HUES6 (cell line): ENCODE data around the gene TAF12.
"Not testable (repeated sequence)": the region's sequence is repeated elsewhere in the genome, so short reads cannot be mapped to it uniquely, and the experiment has no call there.

Experiments used
- H3K27ac ChIP-seq: 2 replicates; pipeline ENCODE4 v1.7.0; 2013; ENCODE audit warnings: low read depth, mild to moderate bottlenecking, low read length, inconsistent platforms
- H3K27me3 ChIP-seq: 2 replicates; pipeline ENCODE4 v1.6.1; 2013; ENCODE audit warnings: low read length; ENCODE audit not compliant: control insufficient read depth, insufficient read depth
- H3K36me3 ChIP-seq: 2 replicates; pipeline ENCODE4 v1.6.1; 2013; ENCODE audit warnings: low read length; ENCODE audit not compliant: control insufficient read depth, insufficient read depth
- H3K4me1 ChIP-seq: 2 replicates; pipeline ENCODE4 v1.6.1; 2013; ENCODE audit warnings: low read length; ENCODE audit not compliant: control insufficient read depth, insufficient read depth
- H3K4me3 ChIP-seq: 2 replicates; pipeline ENCODE4 v1.5.1; 2013; ENCODE audit warnings: low read depth, low read length
- H3K9ac ChIP-seq: one replicate; pipeline ENCODE4 v1.6.1; 2013; ENCODE audit warnings: mild to moderate bottlenecking, low read length
- H3K9me3 ChIP-seq: 2 replicates; pipeline ENCODE4 v1.6.1; 2013; ENCODE audit warnings: low read depth, low read length; ENCODE audit not compliant: control insufficient read depth, insufficient read depth

Gene TAF12

GRCh38 chr1:28595412-28596191, 47.3 kb downstream of the TAF12 start:
- Histone ChIP-seq H3K36me3 (no peaks in the 10 kb centered on the region), H3K4me3 (no peak overlapping the region), H3K9ac (no peak overlapping the region), H3K4me1 (peaks cover 26% of the 10 kb centered on the region), H3K27ac (peak overlapping the region; percentile 47; the same call in 1 of the 2 replicates), H3K27me3 (peaks cover 9% of the 10 kb centered on the region), H3K9me3 (no peaks in the 10 kb centered on the region)

- H3K36me3 ChIP-seq, H3K27me3 ChIP-seq, H3K9ac ChIP-seq, H3K4me3 ChIP-seq, H3K9me3 ChIP-seq: not testable (repeated sequence)
- peaks cover 30% of the 10 kb centered on the region for H3K4me1 ChIP-seq
- peak overlapping the region; percentile 47; the same call in 1 of the 2 replicates for H3K27ac ChIP-seq
Observed at GRCh38 chr1:28594686-28595411, 48.0 kb downstream of the TAF12 start.

GRCh38 chr1:28593988-28594356, 48.9 kb downstream of the TAF12 start:
- H3K27ac ChIP-seq, H3K27me3 ChIP-seq, H3K4me3 ChIP-seq, H3K9me3 ChIP-seq, H3K36me3 ChIP-seq, H3K9ac ChIP-seq: not testable (repeated sequence)
- H3K4me1 ChIP-seq = peaks cover 27% of the 10 kb centered on the region

- Histone ChIP-seq H3K4me3 (peak overlapping the region; percentile 74), H3K9me3 (no peaks in the 10 kb centered on the region), H3K27ac (no peak overlapping the region)
Observed at GRCh38 chr1:28592321-28593071, 50.4 kb downstream of the TAF12 start.

GRCh38 chr1:28591708-28592320, 51.1 kb downstream of the TAF12 start, which contains the start of gene RAB42:
Gene RAB42 (plus strand): TSS chr1:28592265. CDS start chr1:28592512, 247 bp downstream.
- H3K9ac ChIP-seq = peak within 1 kb of the TSS; percentile 65

More at GRCh38 chr1:28592321-28593071, 50.4 kb downstream of the TAF12 start:
- H3K4me1 ChIP-seq = peaks cover 26% of the 10 kb centered on the region
- peak overlapping the region; percentile 65 for H3K9ac ChIP-seq
- H3K27me3 ChIP-seq = peaks cover 9% of the 10 kb centered on the region
- H3K36me3 ChIP-seq = no peaks in the 10 kb centered on the region

GRCh38 chr1:28586585-28587391, 56.1 kb downstream of the TAF12 start:
- not testable (repeated sequence) for H3K9me3 ChIP-seq, H3K4me1 ChIP-seq, H3K27me3 ChIP-seq, H3K4me3 ChIP-seq, H3K27ac ChIP-seq, H3K9ac ChIP-seq, H3K36me3 ChIP-seq

More at GRCh38 chr1:28591708-28592320, 51.1 kb downstream of the TAF12 start, which contains the start of gene RAB42:
- H3K36me3 ChIP-seq = no peaks in the 10 kb centered on the region
- H3K27ac ChIP-seq = no peak within 1 kb of the TSS
- peaks cover 9% of the 10 kb centered on the region for H3K27me3 ChIP-seq
- no peaks in the 10 kb centered on the region for H3K9me3 ChIP-seq
- H3K4me1 ChIP-seq = peaks cover 26% of the 10 kb centered on the region
- peak within 1 kb of the TSS; percentile 74 for H3K4me3 ChIP-seq

GRCh38 chr1:28582248-28582615, 60.6 kb downstream of the TAF12 start:
- Histone ChIP-seq H3K4me1 (0 out of 2 replicates have a peak, but pooled peaks cover 4% of the 10 kb centered on the region), H3K27ac (peak overlapping the region; percentile 12; the same call in 1 of the 2 replicates), H3K27me3 (no peaks in the 10 kb centered on the region; the same call in 1 of the 2 replicates), H3K9me3 (no peaks in the 10 kb centered on the region), H3K9ac (peak overlapping the region; percentile 84), H3K36me3 (peaks cover 40% of the 10 kb centered on the region), H3K4me3 (peak overlapping the region; percentile 84)

GRCh38 chr1:28581531-28582247, 61.2 kb downstream of the TAF12 start:
- Histone ChIP-seq H3K9ac (peak overlapping the region; percentile 84), H3K27ac (peak overlapping the region; percentile 77), H3K9me3 (no peaks in the 10 kb centered on the region), H3K4me3 (peak overlapping the region; percentile 84), H3K36me3 (peaks cover 45% of the 10 kb centered on the region), H3K4me1 (0 out of 2 replicates have a peak, but pooled peaks cover 4% of the 10 kb centered on the region), H3K27me3 (no peaks in the 10 kb centered on the region; the same call in 1 of the 2 replicates)

GRCh38 chr1:28580722-28581530, 61.9 kb downstream of the TAF12 start:
- Histone ChIP-seq H3K9me3 (no peaks in the 10 kb centered on the region), H3K9ac (peak overlapping the region; percentile 84), H3K27ac (peak overlapping the region; percentile 77), H3K27me3 (no peaks in the 10 kb centered on the region; the same call in 1 of the 2 replicates), H3K4me1 (0 out of 2 replicates have a peak, but pooled peaks cover 4% of the 10 kb centered on the region), H3K36me3 (peaks cover 45% of the 10 kb centered on the region), H3K4me3 (peak overlapping the region; percentile 84)
